HG03575 (cell line): Measurements from ENCODE around the gene SLC9A5.

Experiments
- ATAC-seq: cut with Tn5 transposase; IDR thresholded peaks from one replicate; pipeline ENCODE4 v1.9.1; 2021; ENCODE audit not compliant: unreplicated experiment, insufficient number of reproducible peaks, low FRiP score; ENCODE audit errors: extremely low read depth

The SLC9A5 gene

GRCh38 chr16:67291461-67291860 lies 42.7 kb downstream of the SLC9A5 start:
- ATAC-seq: no peak

GRCh38 chr16:67294171-67294757 lies 45.5 kb downstream of the SLC9A5 start:
- ATAC-seq: no peak

GRCh38 chr16:67294938-67295361 lies 46.2 kb downstream of the SLC9A5 start:
- ATAC-seq: no peak

- no peak for ATAC-seq
These were observed 47.6 kb downstream of the SLC9A5 start for GRCh38 chr16:67296420-67296819.

GRCh38 chr16:67298277-67298676 lies 49.5 kb downstream of the SLC9A5 start:
- ATAC-seq: no peak

GRCh38 chr16:67299269-67299668 lies 50.5 kb downstream of the SLC9A5 start:
- ATAC-seq: no peak

GRCh38 chr16:67301080-67301782 lies 52.5 kb downstream of the SLC9A5 start:
- ATAC-seq: no peak

GRCh38 chr16:67302076-67302475 lies 53.3 kb downstream of the SLC9A5 start:
- no peak for ATAC-seq

- ATAC-seq: no peak
These were observed 54.2 kb downstream of the SLC9A5 start for GRCh38 chr16:67302970-67303369.

GRCh38 chr16:67304020-67304419 lies 55.2 kb downstream of the SLC9A5 start:
- ATAC-seq: no peak

GRCh38 chr16:67305216-67306071 lies 56.7 kb downstream of the SLC9A5 start:
- ATAC-seq: no peak

- ATAC-seq: no peak
These were observed 61.8 kb downstream of the SLC9A5 start for GRCh38 chr16:67310561-67310960.

- peak; percentile 53 for ATAC-seq
These were observed 63.1 kb downstream of the SLC9A5 start for GRCh38 chr16:67311607-67312488.

GRCh38 chr16:67312719-67313118 lies 63.9 kb downstream of the SLC9A5 start:
- no peak for ATAC-seq

GRCh38 chr16:67317853-67318252 lies 69.1 kb downstream of the SLC9A5 start:
- ATAC-seq: no peak
